ENCODE results near the gene STAG1. TPM values are rescaled to one million over a fixed set of nuclear protein-coding genes. Genes with fewer than 3 reads are reported as not detected.
"Not testable (repeated sequence)": the region's sequence is repeated elsewhere in the genome, so short reads cannot be mapped to it uniquely, and the experiment has no call there.

STAG1 gene
- polyA plus RNA-seq, 4 donors, result 46.1 to 53.4 (median 50.0) TPM

DNA sequence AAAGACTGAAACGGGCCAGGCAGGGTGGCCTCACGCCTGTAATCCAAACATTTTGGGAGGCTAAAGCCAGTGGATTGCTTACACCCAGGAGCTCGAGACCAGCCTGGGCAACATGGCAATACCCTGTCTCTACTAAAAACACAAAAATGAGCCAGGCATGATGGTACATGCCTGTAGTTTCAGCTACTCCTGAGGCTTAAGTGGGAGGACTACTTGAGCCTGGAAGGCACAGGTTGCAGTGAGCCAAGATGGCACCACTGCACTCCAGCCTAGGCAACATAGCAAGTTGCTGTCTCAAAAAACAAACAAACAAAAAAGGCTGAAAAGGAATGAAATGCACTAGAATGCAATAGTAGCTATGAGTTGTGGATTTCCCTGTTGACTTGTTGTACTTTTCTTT, 94.7 kb downstream of the STAG1 start:
- DNase-seq (ENCODE audit: low read depth in 4 of 4, low spot score in 2 of 4), result no peak

DNA sequence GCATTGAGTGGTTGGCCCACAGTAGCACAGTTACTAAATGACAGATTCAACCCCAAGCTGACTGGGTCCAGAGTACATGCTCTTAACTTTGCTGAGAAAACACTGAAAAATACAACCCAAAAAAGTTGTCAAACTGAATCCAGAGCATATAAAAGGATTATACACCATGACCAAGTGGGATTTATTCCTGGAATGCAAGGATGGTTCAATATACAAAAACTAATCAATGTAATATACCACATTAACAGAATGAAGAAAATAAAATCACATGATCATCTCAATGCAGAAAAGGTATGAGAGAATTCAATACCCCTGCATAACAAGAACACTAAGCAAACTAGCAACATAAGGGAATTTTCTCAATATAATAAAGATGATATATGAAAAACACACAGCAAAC, 98.5 kb downstream of the STAG1 start:
- DNase-seq (ENCODE audit: low read depth in 4 of 4, low spot score in 2 of 4), result no peak

- DNase-seq (ENCODE audit: low read depth in 4 of 4, low spot score in 2 of 4), result no peak
Measured at GRCh38 chr3:136651581-136651980, 100.6 kb downstream of the STAG1 start.

- DNase-seq (ENCODE audit: low read depth in 4 of 4, low spot score in 2 of 4), result no peak
Measured at GRCh38 chr3:136650461-136650860, 101.7 kb downstream of the STAG1 start.

GRCh38 chr3:136645915-136646314, 106.3 kb downstream of the STAG1 start:
- DNase-seq (ENCODE audit: low read depth in 4 of 4, low spot score in 2 of 4), result no peak

DNA sequence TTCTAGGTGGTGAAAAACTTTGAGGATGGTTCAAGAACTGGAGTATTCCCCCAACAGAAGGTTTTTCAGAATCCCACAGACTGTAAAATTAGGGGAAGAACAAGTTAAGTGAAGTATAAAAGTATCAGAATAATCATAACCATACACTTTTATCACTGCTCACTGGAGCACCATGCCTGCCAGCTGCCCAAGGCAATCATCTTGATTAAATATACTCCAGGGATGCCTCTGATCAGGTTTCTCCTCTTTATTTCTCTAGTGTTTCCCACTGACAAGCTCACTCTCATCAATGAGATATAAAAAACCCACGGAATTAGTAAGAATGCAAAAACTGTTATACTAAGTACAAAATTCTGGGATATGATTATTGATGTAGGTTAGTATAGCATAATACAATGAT, 108.0 kb downstream of the STAG1 start:
- DNase-seq (ENCODE audit: low read depth in 4 of 4, low spot score in 2 of 4), result no peak

DNA sequence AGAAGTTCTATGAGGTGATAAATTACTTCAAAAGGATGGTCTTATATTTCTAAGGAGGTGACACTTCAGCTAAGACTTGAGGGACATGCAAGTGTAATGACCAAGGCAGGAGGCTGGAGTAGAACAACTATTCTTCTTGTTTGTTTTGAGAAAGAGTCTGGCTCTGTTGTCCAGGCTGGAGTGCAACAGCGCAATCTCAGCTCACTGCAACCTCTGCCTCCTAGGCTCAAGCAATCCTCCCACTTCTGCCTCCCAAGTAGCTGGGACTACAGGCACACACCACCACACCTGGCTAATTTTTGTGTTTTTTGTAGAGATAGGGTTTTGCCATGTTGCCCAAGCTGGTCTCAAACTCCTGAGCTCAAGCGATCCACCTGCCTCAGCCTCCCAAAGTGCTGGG, 108.8 kb downstream of the STAG1 start:
- not testable (repeated sequence) for DNase-seq (ENCODE audit: low read depth in 4 of 4, low spot score in 2 of 4)

DNA sequence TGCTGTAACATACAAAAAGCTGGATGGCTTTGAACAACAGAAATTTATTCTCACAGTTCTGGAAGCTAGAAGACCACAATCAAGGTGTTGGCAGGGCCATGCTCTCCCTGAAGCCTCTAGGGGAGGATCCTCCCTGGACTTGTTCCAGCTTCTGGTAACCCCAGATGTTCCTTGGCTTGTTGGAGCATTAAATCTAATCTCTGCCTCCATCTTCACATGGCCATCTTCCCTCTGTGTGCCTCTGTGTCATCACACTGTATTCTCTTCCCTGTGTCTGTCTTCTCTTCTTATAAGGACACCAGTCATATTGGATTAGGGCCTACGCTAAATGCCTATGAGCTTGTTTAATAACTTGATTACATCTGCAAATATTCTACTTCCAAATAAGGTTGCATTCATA, 109.5 kb downstream of the STAG1 start:
- DNase-seq (ENCODE audit: low read depth in 4 of 4, low spot score in 2 of 4), result no peak

DNA sequence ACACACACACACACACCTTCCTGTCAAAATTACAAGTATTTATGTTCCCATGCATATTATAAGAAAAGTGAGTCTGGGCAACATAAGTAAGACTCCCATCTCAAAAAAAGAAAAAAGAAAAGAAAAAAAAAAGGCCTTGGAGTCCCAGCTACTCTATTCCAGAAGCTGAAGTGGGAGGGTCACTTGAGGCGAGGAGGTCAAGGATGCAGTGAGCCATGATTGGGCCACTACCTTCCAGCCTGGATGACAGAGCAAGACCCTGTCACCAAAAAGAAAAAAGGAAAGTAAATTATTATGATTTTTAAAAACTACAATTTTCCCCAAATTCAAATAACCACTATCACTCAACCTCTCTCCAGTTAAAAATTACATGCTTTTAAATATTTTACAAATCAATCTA, 113.1 kb downstream of the STAG1 start:
- no peak for DNase-seq (ENCODE audit: low read depth in 4 of 4, low spot score in 2 of 4)

DNA sequence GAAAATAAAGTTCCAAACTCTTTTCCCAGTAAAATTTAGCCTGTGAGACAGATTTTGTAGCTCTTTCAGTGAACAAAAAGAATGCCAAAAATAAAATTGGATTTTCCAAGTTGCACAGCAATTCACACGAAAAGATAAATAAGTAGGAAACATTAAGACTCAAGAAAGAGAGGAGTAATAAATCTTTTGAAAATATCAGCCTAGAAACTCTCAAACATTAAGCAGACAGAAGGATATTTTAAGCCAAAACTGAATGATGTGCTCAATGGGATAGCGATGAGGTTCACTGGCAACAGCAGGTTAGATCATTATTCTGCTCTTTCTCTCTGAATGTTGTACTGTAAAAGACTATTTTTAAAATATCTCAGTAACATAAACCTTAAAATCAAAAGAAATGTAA, 115.0 kb downstream of the STAG1 start:
- no peak for DNase-seq (ENCODE audit: low read depth in 4 of 4, low spot score in 2 of 4)

DNA sequence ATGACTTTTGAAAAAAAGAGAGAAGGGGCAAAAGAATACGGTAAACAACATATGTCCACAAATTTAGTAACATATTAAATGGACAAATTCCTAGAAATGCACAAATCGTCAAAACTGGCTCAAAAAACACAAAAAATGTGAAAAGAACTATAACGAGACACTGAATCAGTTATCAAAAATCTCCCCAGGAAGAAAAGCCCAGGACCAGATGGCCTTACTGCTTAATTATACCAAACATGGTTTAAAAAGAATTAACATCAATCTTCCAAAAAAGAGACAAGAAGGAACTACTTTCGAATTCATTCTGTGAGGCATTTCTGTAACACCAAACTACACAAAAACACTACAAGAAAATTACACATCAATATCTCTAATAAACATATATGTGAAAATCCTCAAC, 117.4 kb downstream of the STAG1 start:
- no peak for DNase-seq (ENCODE audit: low read depth in 4 of 4, low spot score in 2 of 4)

- no peak for DNase-seq (ENCODE audit: low read depth in 4 of 4, low spot score in 2 of 4)
Measured at GRCh38 chr3:136632625-136633081, 119.5 kb downstream of the STAG1 start.

DNA sequence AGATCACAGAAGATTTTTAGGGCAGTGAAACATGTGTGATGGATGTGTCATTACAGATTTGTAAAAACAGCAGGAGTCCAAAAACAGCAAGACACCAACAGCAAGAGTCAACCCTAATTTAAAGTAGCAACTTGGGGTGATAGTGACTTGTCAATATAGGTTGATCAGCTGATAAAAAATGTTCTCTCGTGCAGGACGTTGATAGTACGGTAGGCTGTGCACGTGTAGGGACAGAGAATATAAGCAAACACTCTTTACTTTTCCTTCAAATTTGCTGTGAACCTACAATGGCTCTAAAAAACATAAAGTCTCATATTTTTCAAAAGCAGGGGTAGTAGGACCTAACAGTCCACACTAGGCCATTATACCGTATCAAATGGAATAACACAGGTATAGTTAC, 120.8 kb downstream of the STAG1 start:
- DNase-seq (ENCODE audit: low read depth in 4 of 4, low spot score in 2 of 4), result no peak

DNA sequence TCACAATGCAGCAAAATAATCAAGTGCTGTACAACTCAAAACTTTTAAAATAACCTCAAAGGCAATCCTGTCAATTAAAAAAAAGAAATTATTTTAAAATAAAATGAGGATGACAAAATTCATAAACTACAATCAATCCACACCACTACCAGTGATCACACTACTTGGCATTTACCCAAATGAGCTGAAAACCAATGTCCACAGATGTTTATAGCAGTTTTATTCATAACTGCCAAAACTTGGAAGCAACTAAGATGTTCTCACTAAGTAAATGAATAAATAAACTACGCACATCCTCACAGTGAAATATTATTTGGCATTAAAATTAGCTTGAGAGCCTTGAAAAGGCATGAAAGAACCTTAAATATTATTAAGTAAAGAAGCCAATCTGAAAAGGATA, 121.3 kb downstream of the STAG1 start:
- DNase-seq (ENCODE audit: low read depth in 4 of 4, low spot score in 2 of 4), result no peak

GRCh38 chr3:136626493-136626892, 125.7 kb downstream of the STAG1 start:
- DNase-seq (ENCODE audit: low read depth in 4 of 4, low spot score in 2 of 4), result no peak

DNA sequence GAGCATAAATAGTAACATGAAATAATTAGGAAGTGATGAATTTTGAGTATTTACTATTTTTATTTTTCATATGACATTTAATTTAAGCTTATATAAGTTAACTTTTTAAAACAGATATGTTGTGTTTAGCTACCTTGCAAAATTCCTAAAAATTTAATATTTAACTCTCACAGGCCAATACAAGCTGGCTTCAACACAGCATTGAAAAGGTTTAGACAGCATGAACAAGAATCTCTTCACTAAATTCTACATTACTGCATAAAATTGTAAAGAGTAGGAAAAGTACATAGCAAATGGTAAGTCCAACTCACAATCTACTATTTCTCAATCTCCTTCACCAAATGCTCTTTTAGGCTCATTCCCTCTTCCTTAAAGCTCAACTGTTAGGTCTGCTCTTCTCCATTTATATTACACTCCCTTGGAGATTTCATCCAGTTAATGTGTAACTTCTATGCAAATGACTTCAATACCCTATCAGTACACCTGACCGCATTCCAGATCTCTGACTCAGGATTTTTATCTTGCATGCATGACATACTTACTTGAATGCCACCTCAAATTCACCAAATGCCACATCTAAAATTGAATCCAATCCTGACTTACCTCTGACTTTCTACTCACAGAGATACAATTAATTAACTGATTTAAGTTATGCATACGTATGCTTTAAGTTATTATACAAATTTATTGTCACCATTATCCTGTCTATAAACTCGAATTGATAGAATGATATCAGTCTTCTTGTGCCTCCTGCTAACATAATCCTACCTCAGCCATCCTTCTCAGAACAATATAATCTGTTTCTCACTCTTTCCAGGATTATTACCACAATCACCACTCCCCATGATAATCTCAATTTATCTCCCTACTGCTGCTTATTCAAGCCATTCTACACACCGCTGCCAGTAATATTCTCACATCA, 127.0 kb downstream of the STAG1 start:
- peak; percentile 9 to 66 (median 26) for DNase-seq (ENCODE audit: low read depth in 4 of 4, low spot score in 2 of 4)

GRCh38 chr3:136624371-136624770, 127.8 kb downstream of the STAG1 start:
- no peak for DNase-seq (ENCODE audit: low read depth in 4 of 4, low spot score in 2 of 4)

- DNase-seq (ENCODE audit: low read depth in 4 of 4, low spot score in 2 of 4), result no peak
Measured at GRCh38 chr3:136621628-136622027, 130.6 kb downstream of the STAG1 start.

DNA sequence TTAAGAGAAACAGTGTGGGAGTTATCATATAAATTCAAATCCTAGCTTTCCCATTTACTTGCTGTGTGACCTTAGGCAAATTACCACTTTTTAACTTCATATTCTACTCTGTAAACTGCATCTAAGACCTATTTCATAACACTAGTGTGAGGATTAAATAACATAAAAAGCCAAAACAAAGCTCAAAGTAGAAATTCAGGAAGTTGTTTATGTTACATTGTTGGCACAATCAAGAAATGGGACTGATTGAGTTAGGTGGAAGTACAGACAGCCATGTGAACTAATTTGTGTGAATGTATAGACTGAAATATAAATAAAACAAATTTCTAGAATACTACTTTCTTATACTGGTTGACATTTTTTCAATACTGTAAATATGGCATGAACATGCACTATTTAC, 131.7 kb downstream of the STAG1 start:
- DNase-seq (ENCODE audit: low read depth in 4 of 4, low spot score in 2 of 4), result no peak

DNA sequence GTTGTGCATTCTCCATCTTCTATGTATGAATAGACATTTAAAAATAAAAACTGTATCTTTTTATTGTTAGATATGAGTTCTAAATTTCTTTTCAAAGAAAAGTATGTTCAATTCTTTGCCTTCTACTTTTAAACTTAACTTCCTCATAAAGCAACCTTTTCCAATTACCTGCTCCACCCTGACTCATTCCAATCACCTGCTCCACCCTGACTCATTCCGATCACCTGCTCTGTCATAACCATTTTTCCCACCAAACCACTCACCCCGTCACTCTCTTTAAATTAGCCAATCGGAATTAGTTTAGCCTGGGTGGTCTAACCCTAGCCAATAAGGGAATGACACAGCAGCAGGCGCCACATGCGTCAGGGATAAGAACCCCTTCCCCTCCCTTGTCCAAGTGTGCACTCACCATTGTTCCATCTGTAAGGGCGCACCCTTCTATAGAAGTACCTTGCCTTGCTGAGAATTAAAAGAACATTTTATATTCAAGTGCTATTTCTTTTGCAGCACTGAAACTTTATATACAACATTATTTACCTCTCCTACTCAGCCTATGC, 134.1 kb downstream of the STAG1 start:
- DNase-seq (ENCODE audit: low read depth in 4 of 4, low spot score in 2 of 4), result not testable (repeated sequence)

GRCh38 chr3:136617198-136617597, 135.0 kb downstream of the STAG1 start:
- no peak for DNase-seq (ENCODE audit: low read depth in 4 of 4, low spot score in 2 of 4)

DNA sequence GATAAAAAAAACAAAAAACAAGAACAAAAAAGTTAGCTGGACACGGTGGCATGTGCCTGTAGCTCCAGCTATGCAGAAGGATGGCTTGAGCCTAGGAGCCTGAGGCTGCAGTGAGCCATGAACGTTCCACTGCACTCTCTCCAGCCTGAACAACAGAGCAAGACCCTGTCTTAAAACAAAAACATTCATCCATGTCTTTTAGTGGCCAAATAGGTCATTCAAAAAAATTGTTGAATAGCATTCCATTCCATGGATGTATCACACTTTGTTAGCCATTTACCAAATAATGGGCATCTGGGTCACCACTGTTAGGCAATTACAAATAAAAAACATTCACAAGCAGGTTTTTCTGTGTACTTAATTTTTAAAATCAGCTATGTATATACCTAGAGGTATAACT, 139.7 kb downstream of the STAG1 start:
- no peak for DNase-seq (ENCODE audit: low read depth in 4 of 4, low spot score in 2 of 4)
